HepG2 (cell line): ENCODE data around the gene NUB1.

Experiments
- FOSL2 ChIP-seq: sonication (generic); formaldehyde crosslinking; IDR thresholded peaks from 2 replicates; pipeline ENCODE4 v1.4.0; 2020; ENCODE audit warnings: missing genetic modification reagents
- ZBTB21 ChIP-seq: sonication (generic); formaldehyde crosslinking; IDR thresholded peaks from 2 replicates; pipeline ENCODE4 v1.4.0; 2020; ENCODE audit warnings: missing genetic modification reagents
- ZNF562 ChIP-seq: sonication (generic); formaldehyde crosslinking; IDR thresholded peaks from 2 replicates; pipeline ENCODE4 v1.8.0; 2022; ENCODE audit warnings: missing genetic modification reagents, borderline replicate concordance
- ZSCAN22 ChIP-seq: sonication (generic); formaldehyde crosslinking; IDR thresholded peaks from 2 replicates; pipeline ENCODE4 v1.4.0; 2020; ENCODE audit warnings: mild to moderate bottlenecking, missing genetic modification reagents
- TF ChIP-seq, protein P1 (sequence below): sonication (generic); formaldehyde crosslinking; IDR thresholded peaks from 2 replicates; pipeline ENCODE4 v1.8.0; 2022; ENCODE audit warnings: missing genetic modification reagents, mild to moderate bottlenecking, borderline replicate concordance

DNA sequence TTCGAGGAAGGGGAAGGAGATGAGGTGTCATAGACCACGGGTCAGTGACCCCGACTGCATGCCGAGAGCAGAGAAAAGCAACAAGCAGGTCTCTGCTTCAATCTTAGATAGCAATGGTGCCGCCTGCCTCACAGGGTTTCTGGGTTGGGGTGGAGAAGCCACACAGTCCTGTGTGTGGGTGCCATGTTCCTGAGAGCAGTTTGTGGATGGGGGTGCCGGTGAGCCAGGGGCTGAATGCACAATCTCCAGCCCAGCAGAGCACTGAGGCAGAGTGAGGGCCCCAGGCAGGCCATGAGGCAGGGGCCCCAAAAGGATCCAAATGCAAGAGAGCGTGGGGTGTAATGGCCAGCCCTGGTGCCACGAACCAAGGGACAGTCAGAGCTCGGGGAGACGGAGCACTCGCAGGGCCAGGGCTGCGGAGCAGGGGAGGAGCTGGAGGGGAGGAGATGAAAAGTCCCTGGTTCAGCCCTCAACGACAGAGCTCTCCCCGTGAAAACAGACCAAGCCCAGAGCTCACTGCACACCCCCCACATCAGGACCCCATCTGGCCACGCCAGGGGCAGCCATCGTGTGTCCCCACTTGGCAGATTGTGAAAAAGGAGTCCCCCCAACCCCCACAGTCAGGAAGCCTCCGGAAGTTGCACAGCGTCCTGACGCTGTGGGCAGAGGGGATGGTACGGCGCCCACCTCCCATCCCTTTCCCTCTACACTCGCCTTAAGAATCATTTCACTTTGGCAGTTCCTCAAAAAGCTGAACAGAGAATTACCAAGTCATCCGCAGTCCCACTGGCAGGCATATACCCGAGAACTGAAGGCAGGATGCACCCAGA is 48.4 kb downstream of the NUB1 start:
- no peak for TF ChIP-seq ZBTB21 (CRISPR knock-in tag)
- TF ChIP-seq FOSL2 (CRISPR knock-in tag), result no peak
- no peak for TF ChIP-seq ZNF562
- no peak for TF ChIP-seq ZSCAN22 (CRISPR knock-in tag)
- TF ChIP-seq, protein P1, sequence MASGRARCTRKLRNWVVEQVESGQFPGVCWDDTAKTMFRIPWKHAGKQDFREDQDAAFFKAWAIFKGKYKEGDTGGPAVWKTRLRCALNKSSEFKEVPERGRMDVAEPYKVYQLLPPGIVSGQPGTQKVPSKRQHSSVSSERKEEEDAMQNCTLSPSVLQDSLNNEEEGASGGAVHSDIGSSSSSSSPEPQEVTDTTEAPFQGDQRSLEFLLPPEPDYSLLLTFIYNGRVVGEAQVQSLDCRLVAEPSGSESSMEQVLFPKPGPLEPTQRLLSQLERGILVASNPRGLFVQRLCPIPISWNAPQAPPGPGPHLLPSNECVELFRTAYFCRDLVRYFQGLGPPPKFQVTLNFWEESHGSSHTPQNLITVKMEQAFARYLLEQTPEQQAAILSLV (CRISPR knock-in tag), result no peak
